A549 (cell line): Measurements from ENCODE around the gene SPATA2L. TPM values are rescaled to one million over a fixed set of nuclear protein-coding genes. Genes with fewer than 3 reads are reported as not detected.

Source experiments
- ATAC-seq, 2 experiments: fragments of 200-7000 bp in 1 of 2; fragments of >200 bp in 1 of 2; cut with Nextera tagmentation in 1 of 2; cut with Tn5 transposase in 1 of 2; 3 replicates each; pipeline versions ENCODE4 v1.8.0 to v1.9.1; 2018 to 2020; ENCODE audit warnings: mild to moderate bottlenecking in 1 of 2, moderate library complexity in 1 of 2
- CTCF ChIA-PET: fragments of 300-600 bp; sonication (Branson Sonifier 250); formaldehyde crosslinking; extraction: SDS; loops from one replicate; lab custom pipeline; 2021; ENCODE audit warnings: antibody characterized with exemption, inconsistent platforms; lab: Yijun Ruan, JAX
- POLR2A ChIA-PET: fragments of 350-600 bp; formaldehyde crosslinking; extraction: SDS; loops from one replicate; lab custom pipeline; 2021; ENCODE audit warnings: antibody characterized with exemption, inconsistent platforms; lab: Yijun Ruan, JAX
- DNase-seq, 2 experiments: peaks; one replicate each; pipeline versions ENCODE4 v3.0.0 to v3.0.0-alpha.2; 2011 to 2016; ENCODE audit warnings: low read depth in 1 of 2, low spot score in 1 of 2
- FAIRE-seq: peaks from 2 replicates; lab custom pipeline; 2011; peaks lifted over from hg19 to GRCh38; lab: Jason Lieb, UNC
- H3K27ac ChIP-seq, 2 experiments: fragments of >200 bp; sonication (Bioruptor Twin); formaldehyde crosslinking; 3 replicates each; pipeline ENCODE4 v1.5.1; 2016 to 2017
- H3K4me1 ChIP-seq: fragments of >200 bp; sonication (Bioruptor Twin); formaldehyde crosslinking; 3 replicates; pipeline ENCODE4 v1.6.1; 2016
- H3K4me2 ChIP-seq: fragments of >200 bp; sonication (Bioruptor Twin); formaldehyde crosslinking; 3 replicates; pipeline ENCODE4 v1.6.1; 2016
- H3K4me3 ChIP-seq: fragments of >200 bp; sonication (Bioruptor Twin); formaldehyde crosslinking; 3 replicates; pipeline ENCODE4 v1.5.1; 2016
- H3K9me3 ChIP-seq: fragments of >200 bp; sonication (Bioruptor Twin); formaldehyde crosslinking; 3 replicates; pipeline ENCODE4 v1.6.1; 2016
- BCL3 ChIP-seq: fragments of >200 bp; sonication (Bioruptor Twin); formaldehyde crosslinking; IDR thresholded peaks from 3 replicates; pipeline ENCODE4 v1.6.1; 2016
- CHD2 ChIP-seq: fragments of 150-350 bp; IDR thresholded peaks from 2 replicates; pipeline ENCODE4 v1.6.1; 2014; ENCODE audit warnings: low read length; ENCODE audit not compliant: partially characterized antibody
- EHF ChIP-seq: fragments of 250-450 bp; sonication (Bioruptor Pico); IDR thresholded peaks from 2 replicates; pipeline ENCODE4 v1.5.0; 2020; ENCODE audit warnings: mild to moderate bottlenecking
- HEYL ChIP-seq: fragments of 250-450 bp; sonication (Bioruptor Pico); IDR thresholded peaks from 2 replicates; pipeline ENCODE4 v1.8.0; 2021; ENCODE audit warnings: mild to moderate bottlenecking, moderate library complexity
- HOXB5 ChIP-seq: fragments of 250-450 bp; sonication (Bioruptor Pico); IDR thresholded peaks from 2 replicates; pipeline ENCODE4 v1.5.0; 2020; ENCODE audit warnings: mild to moderate bottlenecking, moderate library complexity
- KDM1A ChIP-seq: fragments of 200-600 bp; sonication (generic); IDR thresholded peaks from 2 replicates; pipeline ENCODE4 v1.6.1; 2016; ENCODE audit warnings: low read depth, mild to moderate bottlenecking
- MAZ ChIP-seq: fragments of 150-350 bp; IDR thresholded peaks from 2 replicates; pipeline ENCODE4 v1.6.1; 2014; ENCODE audit warnings: antibody characterized with exemption, low read depth, low read length, borderline replicate concordance
- MYC ChIP-seq: IDR thresholded peaks from 2 replicates; pipeline ENCODE4 v1.6.1; 2012; ENCODE audit warnings: mild to moderate bottlenecking, inconsistent platforms, low read length, improper control_type of control experiment, borderline replicate concordance
- NR3C1 ChIP-seq: fragments of >200 bp; sonication (Bioruptor Twin); formaldehyde crosslinking; IDR thresholded peaks from 3 replicates; pipeline ENCODE4 v1.6.1; 2017
- PBX3 ChIP-seq: IDR thresholded peaks from 2 replicates; pipeline ENCODE4 v1.6.1; 2012
- PHF8 ChIP-seq: fragments of 200-600 bp; sonication (generic); IDR thresholded peaks from 2 replicates; pipeline ENCODE4 v1.6.1; 2016; ENCODE audit warnings: low read depth, mild to moderate bottlenecking, antibody characterized with exemption, moderate library complexity, borderline replicate concordance
- POLR2AphosphoS2 ChIP-seq: conservative IDR thresholded peaks from 2 replicates; pipeline ENCODE4 v1.6.1; 2012; ENCODE audit warnings: low read length, improper control_type of control experiment, inconsistent platforms
- REST ChIP-seq: fragments of 200-600 bp; sonication (generic); IDR thresholded peaks from 2 replicates; pipeline ENCODE4 v1.6.1; 2016; ENCODE audit warnings: antibody characterized with exemption, mild to moderate bottlenecking, moderate library complexity
- SREBF2 ChIP-seq: fragments of 450-650 bp; IDR thresholded peaks from 2 replicates; pipeline ENCODE4 v1.6.1; 2014; ENCODE audit warnings: mild to moderate bottlenecking, moderate library complexity
- TP53 ChIP-seq: fragments of 250-450 bp; sonication (Bioruptor Pico); IDR thresholded peaks from 2 replicates; pipeline ENCODE4 v1.5.0; 2021; ENCODE audit warnings: mild to moderate bottlenecking, moderate library complexity
- USF2 ChIP-seq: fragments of 450-650 bp; IDR thresholded peaks from 2 replicates; pipeline ENCODE4 v1.6.1; 2014; ENCODE audit warnings: antibody characterized with exemption
- WGBS: methylation state at CpG from one replicate; pipeline ENCODE4 v1.1.6; 2017; ENCODE audit errors: missing lambda C conversion rate; 5-methylcytosine and 5-hydroxymethylcytosine counted together
- polyA plus RNA-seq, 4 experiments: library from polyadenylated mRNA; depleted of rRNA in 3 of 4; stranded (reverse); fragments of >200 nt; fragmentation: RNase III in 1 of 4; extraction: RNeasy Plus Mini Kit Qiagen cat#74134 plus additional on column Dnase treatment in 1 of 4; gene quantifications; 2 replicates in 3 of 4; 3 replicates in 1 of 4; pipeline ENCODE4 v1.2.3, GENCODE V29; 2011 to 2017

SPATA2L gene
- polyA plus RNA-seq, 2 of the 4 experiments (the other 2 are of a cell fraction) = 3.5 to 5.2 TPM

- TF ChIP-seq REST = 0 out of 2 replicates have a peak, but pooled peaks have one; percentile 46
- TF ChIP-seq BCL3 = peak; percentile 66; the same call in 2 of the 3 replicates
- TF ChIP-seq HOXB5 (CRISPR knock-in tag) = no peak; the same call in 1 of the 2 replicates
- peak; percentile 86 for TF ChIP-seq PBX3
- no peak for TF ChIP-seq NR3C1
- TF ChIP-seq SREBF2 = no peak
- no peak for TF ChIP-seq KDM1A
- peak; percentile 90 for TF ChIP-seq MAZ
Measured at GRCh38 chr16:89720813-89721545, 19.5 kb upstream of the SPATA2L start, which contains the start of the genes VPS9D1 and ZNF276 (continued).

- FAIRE-seq (no peak), DNase-seq (no peak), ATAC-seq (peak; percentile 9 to 17; a peak in 5 of 6 replicates)
- Histone ChIP-seq H3K4me3 (peak overlapping the region; percentile 94), H3K4me2 (peak overlapping the region; percentile 98), H3K9me3 (no peaks in the 10 kb centered on the region), H3K27ac (peak overlapping the region; percentile 96 to 99), H3K4me1 (peaks cover 32% of the 10 kb centered on the region)
- ChIA-PET POLR2A (interaction anchor here (1.0 to 1.9 kb wide), 3 partner anchors 14 to 202 kb away, joined by 3 to 14 read pairs (median 5); partner anchors contain the start of genes TCF25 and TUBB3), CTCF (interaction anchor here (6.8 kb wide), 1 partner anchor 15 kb away, joined by 77 read pairs; no protein-coding TSS in a partner anchor)
- WGBS = 3% methylated on average over 7 of the region's 29 CpGs
- TF ChIP-seq MYC (no peak), PHF8 (no peak), USF2 (no peak), CHD2 (peak; percentile 2), EHF (CRISPR knock-in tag) (no peak), TP53 (CRISPR knock-in tag) (no peak), POLR2AphosphoS2 (no peak), HEYL (no peak)
Measured at GRCh38 chr16:89720551-89720812, 19.0 kb upstream of the SPATA2L start.
